ENCODE data around the gene ANKRD23.
A peak's percentile ranks its signal among the peaks of the same experiment; 100 is the strongest.

ANKRD23 gene

DNA sequence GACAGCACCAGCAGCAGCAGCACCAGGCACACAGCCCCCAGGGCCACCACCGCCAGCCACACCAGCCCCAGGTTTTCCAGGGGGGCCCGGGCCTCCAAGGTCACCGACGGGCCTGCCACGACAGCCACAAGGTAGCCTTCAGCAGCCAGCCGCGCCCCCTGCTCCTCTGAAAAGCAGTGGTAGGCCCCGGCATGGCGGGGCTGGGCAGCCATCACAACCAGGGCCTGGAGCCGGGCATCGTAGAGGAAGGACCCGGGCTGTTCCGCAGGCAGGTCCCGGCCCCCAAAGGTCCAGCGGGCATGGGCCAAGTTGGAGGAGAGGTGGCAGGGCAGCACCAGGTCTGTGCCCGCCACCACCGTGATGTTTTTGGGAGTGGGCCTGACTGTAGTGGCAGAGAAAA is 17.3 kb upstream of the ANKRD23 start:
- Mint-ChIP-seq H3K36me3 (ENCODE audit: low read depth) (peaks cover 28% of the 10 kb centered on the region), H3K4me3 (no peak overlapping the region), H3K27me3 (ENCODE audit: low read depth) (peaks cover 6% of the 10 kb centered on the region), H3K4me1 (peaks cover 35% of the 10 kb centered on the region), H3K9me3 (no peaks in the 10 kb centered on the region), H3K27ac (no peak overlapping the region)
- TF ChIP-seq, protein P1, sequence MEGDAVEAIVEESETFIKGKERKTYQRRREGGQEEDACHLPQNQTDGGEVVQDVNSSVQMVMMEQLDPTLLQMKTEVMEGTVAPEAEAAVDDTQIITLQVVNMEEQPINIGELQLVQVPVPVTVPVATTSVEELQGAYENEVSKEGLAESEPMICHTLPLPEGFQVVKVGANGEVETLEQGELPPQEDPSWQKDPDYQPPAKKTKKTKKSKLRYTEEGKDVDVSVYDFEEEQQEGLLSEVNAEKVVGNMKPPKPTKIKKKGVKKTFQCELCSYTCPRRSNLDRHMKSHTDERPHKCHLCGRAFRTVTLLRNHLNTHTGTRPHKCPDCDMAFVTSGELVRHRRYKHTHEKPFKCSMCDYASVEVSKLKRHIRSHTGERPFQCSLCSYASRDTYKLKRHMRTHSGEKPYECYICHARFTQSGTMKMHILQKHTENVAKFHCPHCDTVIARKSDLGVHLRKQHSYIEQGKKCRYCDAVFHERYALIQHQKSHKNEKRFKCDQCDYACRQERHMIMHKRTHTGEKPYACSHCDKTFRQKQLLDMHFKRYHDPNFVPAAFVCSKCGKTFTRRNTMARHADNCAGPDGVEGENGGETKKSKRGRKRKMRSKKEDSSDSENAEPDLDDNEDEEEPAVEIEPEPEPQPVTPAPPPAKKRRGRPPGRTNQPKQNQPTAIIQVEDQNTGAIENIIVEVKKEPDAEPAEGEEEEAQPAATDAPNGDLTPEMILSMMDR (IDR thresholded peaks at IDR 0.05; ENCODE audit: unreplicated experiment in 3 of 3), result no peak

- H3K27me3 Mint-ChIP-seq (ENCODE audit: low read depth), result peaks cover 6% of the 10 kb centered on the region
- TF ChIP-seq, protein P1 (IDR thresholded peaks at IDR 0.05; ENCODE audit: unreplicated experiment in 3 of 3), result no peak
- H3K36me3 Mint-ChIP-seq (ENCODE audit: low read depth), result peaks cover 22% of the 10 kb centered on the region
- peak overlapping the region; percentile 15 to 41 (median 31) for H3K4me3 Mint-ChIP-seq
- peaks cover 30% of the 10 kb centered on the region for H3K4me1 Mint-ChIP-seq
- peak overlapping the region in 2 of 3 experiments; percentile 45 to 64 for H3K27ac Mint-ChIP-seq
- H3K9me3 Mint-ChIP-seq, result no peaks in the 10 kb centered on the region
Observed at GRCh38 chr2:96860065-96861029, 16.5 kb upstream of the ANKRD23 start.

GRCh38 chr2:96859681-96860064 is 15.9 kb upstream of the ANKRD23 start:
- H3K27me3 Mint-ChIP-seq (ENCODE audit: low read depth), result peaks cover 6% of the 10 kb centered on the region
- H3K36me3 Mint-ChIP-seq (ENCODE audit: low read depth), result peaks cover 22% of the 10 kb centered on the region
- TF ChIP-seq, protein P1 (IDR thresholded peaks at IDR 0.05; ENCODE audit: unreplicated experiment in 3 of 3), result no peak
- H3K4me3 Mint-ChIP-seq, result peak overlapping the region; percentile 87 to 92 (median 91)
- H3K9me3 Mint-ChIP-seq, result no peaks in the 10 kb centered on the region
- peak overlapping the region in 2 of 3 experiments; percentile 64 to 69 for H3K27ac Mint-ChIP-seq
- H3K4me1 Mint-ChIP-seq, result peaks cover 35% of the 10 kb centered on the region

- TF ChIP-seq, protein P1 (IDR thresholded peaks at IDR 0.05; ENCODE audit: unreplicated experiment in 3 of 3), result no peak
- Mint-ChIP-seq H3K9me3 (no peaks in the 10 kb centered on the region), H3K4me3 (peak overlapping the region; percentile 87 to 92 (median 91)), H3K4me1 (peaks cover 35% of the 10 kb centered on the region), H3K27me3 (ENCODE audit: low read depth) (peaks cover 6% of the 10 kb centered on the region), H3K36me3 (ENCODE audit: low read depth) (peaks cover 22% of the 10 kb centered on the region), H3K27ac (peak overlapping the region; percentile 64 to 69 (median 68))
Observed at GRCh38 chr2:96859099-96859649, 15.4 kb upstream of the ANKRD23 start.

DNA sequence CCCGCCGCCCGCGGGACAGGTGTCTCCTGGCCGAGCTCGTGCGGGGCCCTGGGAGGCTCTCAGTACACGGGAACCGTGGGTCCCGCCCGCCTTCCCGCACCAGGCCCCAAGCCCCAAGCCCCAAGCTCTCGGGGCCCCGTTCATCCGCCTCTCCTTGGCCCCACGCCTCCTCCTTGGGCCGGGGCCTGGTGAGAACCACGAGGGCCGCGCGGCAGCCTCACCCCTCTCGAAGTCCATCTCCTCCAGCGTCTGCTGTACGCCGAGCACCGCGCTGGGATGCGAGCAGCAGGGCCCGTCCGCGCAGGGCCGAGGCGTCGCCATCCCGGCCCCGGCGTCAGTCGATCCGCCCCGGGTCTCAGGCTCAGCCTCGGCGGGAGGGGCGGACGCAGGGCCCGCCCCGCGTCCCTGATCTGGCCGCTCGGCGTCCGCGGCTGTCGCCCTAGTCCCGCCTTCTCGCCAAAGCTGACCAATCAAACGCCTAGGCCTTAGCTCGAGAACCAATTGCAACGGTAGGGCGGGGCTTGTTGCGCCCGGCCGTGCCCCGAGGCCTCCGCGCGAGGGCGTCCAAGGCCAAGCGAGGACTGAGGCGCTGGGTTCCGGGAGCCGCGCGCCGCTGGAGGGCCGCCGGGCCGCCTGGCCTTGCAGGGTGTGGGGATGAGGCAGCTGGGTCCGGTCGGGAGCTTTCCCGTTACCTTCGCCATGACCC is 14.0 kb upstream of the ANKRD23 start, which contains the start of gene ANKRD39:
Gene ANKRD39, minus strand, starts transcription at position 350 of the 706 bp plus-strand sequence. Its CDS starts 29 bp downstream, at position 321.
- H3K36me3 Mint-ChIP-seq (ENCODE audit: low read depth), result peaks cover 22% of the 10 kb centered on the region
- peak within 1 kb of the TSS; percentile 64 to 69 (median 68) for H3K27ac Mint-ChIP-seq
- peak within 1 kb of the TSS; percentile 90 to 92 (median 91) for H3K4me3 Mint-ChIP-seq
- H3K27me3 Mint-ChIP-seq (ENCODE audit: low read depth), result peaks cover 6% of the 10 kb centered on the region
- TF ChIP-seq, protein P1 (IDR thresholded peaks at IDR 0.05; ENCODE audit: unreplicated experiment in 3 of 3), result peak; percentile 80 to 85 (median 81)
- no peaks in the 10 kb centered on the region for H3K9me3 Mint-ChIP-seq
- H3K4me1 Mint-ChIP-seq, result peaks cover 30% of the 10 kb centered on the region

All from nephron (organoid).